OCI-LY3 (cell line): ENCODE measurements around the gene FOXD2.

Experiments
- H2AFZ ChIP-seq: fragments of 200-600, 300-600 bp; shearing (Covaris generic); 2 replicates; pipeline ENCODE4 v1.6.0; 2014; ENCODE audit warnings: antibody characterized with exemption, low read depth, low read length
- H3K27ac ChIP-seq: fragments of 200-600, 300-600 bp; sonication (generic); 2 replicates; pipeline ENCODE4 v1.5.1; 2014; ENCODE audit warnings: mild to moderate bottlenecking, low read length, moderate library complexity, mixed read lengths
- H3K27me3 ChIP-seq: fragments of 200-600, 300-600 bp; sonication (generic); 2 replicates; pipeline ENCODE4 v1.6.1; 2014; ENCODE audit warnings: low read depth, low read length, mixed read lengths
- H3K36me3 ChIP-seq: fragments of 200-600, 300-600 bp; sonication (generic); replicated peaks from 2 replicates; pipeline ENCODE3; 2014; ENCODE audit warnings: low read depth, low read length, mixed read lengths
- H3K4me1 ChIP-seq: fragments of 300-600, 200-600 bp; sonication (generic); 2 replicates; pipeline ENCODE4 v1.6.1; 2014; ENCODE audit warnings: low read length, mixed read lengths
- H3K4me2 ChIP-seq: fragments of 200-600, 300-600 bp; sonication (generic); 2 replicates; pipeline ENCODE4 v1.6.1; 2014; ENCODE audit warnings: low read length, mixed read lengths
- H3K4me3 ChIP-seq: fragments of 300-600, 200-600 bp; sonication (generic); 2 replicates; pipeline ENCODE4 v1.5.1; 2014; ENCODE audit warnings: antibody characterized with exemption, mild to moderate bottlenecking, low read length, moderate library complexity
- H3K79me2 ChIP-seq: fragments of 300-600, 200-600 bp; shearing (Covaris generic); 2 replicates; pipeline ENCODE4 v1.6.1; 2014; ENCODE audit warnings: mild to moderate bottlenecking, low read length, mixed read lengths
- H3K9ac ChIP-seq: fragments of 300-600, 200-600 bp; shearing (Covaris generic); 2 replicates; pipeline ENCODE4 v1.6.0; 2014; ENCODE audit warnings: mild to moderate bottlenecking, low read length, moderate library complexity
- H3K9me3 ChIP-seq: fragments of 200-600, 300-600 bp; shearing (Covaris generic); 2 replicates; pipeline ENCODE4 v1.6.1; 2014; ENCODE audit warnings: low read length, mixed read lengths; ENCODE audit not compliant: insufficient read depth
- H4K20me1 ChIP-seq: fragments of 200-600, 300-600 bp; sonication (generic); 2 replicates; pipeline ENCODE4 v1.6.1; 2016; ENCODE audit warnings: low read length, mixed read lengths; ENCODE audit not compliant: insufficient read depth
- CTCF ChIP-seq: fragments of 200-600, 300-600 bp; sonication (generic); IDR thresholded peaks from 2 replicates; pipeline ENCODE4 v1.5.1; 2014; ENCODE audit warnings: antibody characterized with exemption, low read length, low read depth
- EZH2phosphoT487 ChIP-seq: fragments of 200-600 bp; shearing (Covaris generic); IDR thresholded peaks from 2 replicates; pipeline ENCODE4 v1.6.1; 2018; ENCODE audit warnings: antibody characterized with exemption, mixed run types, low read depth

The FOXD2 gene

GRCh38 chr1:47443530-47444296 lies 5.9 kb downstream of the FOXD2 start:
- Histone ChIP-seq H3K27me3 (peaks cover 5% of the 10 kb centered on the region; the same call in 1 of the 2 replicates), H3K4me3 (no peak overlapping the region), H4K20me1 (no peaks in the 10 kb centered on the region)

GRCh38 chr1:47444297-47444561 lies 6.4 kb downstream of the FOXD2 start:
- Histone ChIP-seq H3K36me3 (no peaks in the 10 kb centered on the region), H3K27me3 (peaks cover 5% of the 10 kb centered on the region; the same call in 1 of the 2 replicates), H4K20me1 (no peaks in the 10 kb centered on the region), H3K79me2 (no peaks in the 10 kb centered on the region), H3K9ac (no peak overlapping the region), H3K9me3 (no peaks in the 10 kb centered on the region), H3K4me2 (no peak overlapping the region), H2AFZ (no peak overlapping the region), H3K4me1 (no peaks in the 10 kb centered on the region), H3K27ac (no peak overlapping the region), H3K4me3 (no peak overlapping the region)
- TF ChIP-seq EZH2phosphoT487 (no peak), CTCF (no peak)

More at GRCh38 chr1:47443530-47444296, 5.9 kb downstream of the FOXD2 start:
- Histone ChIP-seq H3K79me2 (no peaks in the 10 kb centered on the region), H2AFZ (no peak overlapping the region), H3K9me3 (no peaks in the 10 kb centered on the region), H3K4me2 (no peak overlapping the region), H3K36me3 (no peaks in the 10 kb centered on the region), H3K4me1 (no peaks in the 10 kb centered on the region), H3K27ac (no peak overlapping the region), H3K9ac (no peak overlapping the region)
- no peak for TF ChIP-seq CTCF
- TF ChIP-seq EZH2phosphoT487 = no peak

GRCh38 chr1:47444562-47445465 lies 7.0 kb downstream of the FOXD2 start:
- TF ChIP-seq EZH2phosphoT487 (no peak), CTCF (no peak)
- H3K79me2 ChIP-seq = no peaks in the 10 kb centered on the region
- H3K9ac ChIP-seq = no peak overlapping the region
- no peaks in the 10 kb centered on the region for H3K9me3 ChIP-seq
- peaks cover 5% of the 10 kb centered on the region; the same call in 1 of the 2 replicates for H3K27me3 ChIP-seq
- H2AFZ ChIP-seq = no peak overlapping the region
- H3K27ac ChIP-seq = no peak overlapping the region
- no peaks in the 10 kb centered on the region for H4K20me1 ChIP-seq
- no peaks in the 10 kb centered on the region for H3K4me1 ChIP-seq
- no peak overlapping the region for H3K4me3 ChIP-seq
- H3K4me2 ChIP-seq = no peak overlapping the region
- H3K36me3 ChIP-seq = no peaks in the 10 kb centered on the region
